Kidney epithelial cell (primary cell): ENCODE data around the gene DPYD. TPM values are rescaled to one million over a fixed set of nuclear protein-coding genes. Genes with fewer than 3 reads are reported as not detected.

ENCODE experiments used
- DNase-seq: peaks from one replicate; pipeline ENCODE4 v3.0.0-alpha.2; 2010; ENCODE audit warnings: low read depth
- H3K27me3 ChIP-seq: 2 replicates; pipeline ENCODE4 v1.6.0; 2011; ENCODE audit warnings: low read length; ENCODE audit not compliant: control insufficient read depth, insufficient read depth
- H3K36me3 ChIP-seq: 2 replicates; pipeline ENCODE4 v1.5.1; 2011; ENCODE audit warnings: low read length; ENCODE audit not compliant: control insufficient read depth, insufficient read depth
- H3K4me3 ChIP-seq: 2 replicates; pipeline ENCODE4 v1.5.1; 2011; ENCODE audit warnings: low read depth, mild to moderate bottlenecking, control low read depth, low read length
- total RNA-seq: library from RNA; depleted of rRNA; stranded (reverse); fragments of >200 nt; gene quantifications from 2 replicates; pipeline ENCODE4 v1.2.3, GENCODE V29; 2015
- TF ChIP-seq, protein P1 (sequence below): IDR thresholded peaks from 2 replicates; pipeline ENCODE4 v1.5.1; 2011; ENCODE audit warnings: mild to moderate bottlenecking, moderate library complexity, low read length, control low read depth, inconsistent platforms; ENCODE audit not compliant: insufficient read depth, poor library complexity, severe bottlenecking

Gene DPYD
- total RNA-seq, 1 donor from 2014 or later: 1.6 TPM

DNA sequence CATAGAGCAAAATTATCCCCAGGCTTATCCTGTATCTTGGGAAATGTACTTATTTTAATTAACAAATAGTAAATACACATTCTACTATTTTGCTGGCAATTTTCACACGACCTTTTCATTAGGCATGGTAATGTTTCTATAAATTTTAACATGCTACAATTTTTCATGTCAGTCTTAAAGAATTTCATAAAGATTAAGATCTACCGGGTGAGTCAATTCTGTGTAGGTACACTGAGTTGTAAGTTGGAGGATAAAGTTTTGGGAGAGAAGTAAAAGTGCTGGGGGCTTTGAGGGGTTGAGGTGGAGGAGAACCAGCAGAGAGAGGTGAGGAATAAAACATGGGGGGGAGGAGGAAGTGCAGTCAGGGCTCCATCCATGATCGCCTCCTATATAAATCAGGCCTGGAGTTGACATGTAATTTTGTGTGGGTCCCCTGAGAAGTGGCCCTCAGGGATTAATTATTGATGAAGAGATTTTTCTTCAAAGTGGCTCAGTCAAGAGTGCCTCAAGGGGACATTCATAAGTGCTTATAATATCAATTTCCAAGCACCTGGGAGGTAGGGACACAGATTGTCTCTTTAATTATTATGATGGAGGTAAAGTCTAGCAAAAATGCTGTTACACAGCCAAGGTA, 7.2 kb downstream of the DPYD start:
- H3K27me3 ChIP-seq: no peaks in the 10 kb centered on the region
- no peak overlapping the region for H3K4me3 ChIP-seq
- TF ChIP-seq, protein P1, sequence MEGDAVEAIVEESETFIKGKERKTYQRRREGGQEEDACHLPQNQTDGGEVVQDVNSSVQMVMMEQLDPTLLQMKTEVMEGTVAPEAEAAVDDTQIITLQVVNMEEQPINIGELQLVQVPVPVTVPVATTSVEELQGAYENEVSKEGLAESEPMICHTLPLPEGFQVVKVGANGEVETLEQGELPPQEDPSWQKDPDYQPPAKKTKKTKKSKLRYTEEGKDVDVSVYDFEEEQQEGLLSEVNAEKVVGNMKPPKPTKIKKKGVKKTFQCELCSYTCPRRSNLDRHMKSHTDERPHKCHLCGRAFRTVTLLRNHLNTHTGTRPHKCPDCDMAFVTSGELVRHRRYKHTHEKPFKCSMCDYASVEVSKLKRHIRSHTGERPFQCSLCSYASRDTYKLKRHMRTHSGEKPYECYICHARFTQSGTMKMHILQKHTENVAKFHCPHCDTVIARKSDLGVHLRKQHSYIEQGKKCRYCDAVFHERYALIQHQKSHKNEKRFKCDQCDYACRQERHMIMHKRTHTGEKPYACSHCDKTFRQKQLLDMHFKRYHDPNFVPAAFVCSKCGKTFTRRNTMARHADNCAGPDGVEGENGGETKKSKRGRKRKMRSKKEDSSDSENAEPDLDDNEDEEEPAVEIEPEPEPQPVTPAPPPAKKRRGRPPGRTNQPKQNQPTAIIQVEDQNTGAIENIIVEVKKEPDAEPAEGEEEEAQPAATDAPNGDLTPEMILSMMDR: no peak
- no peaks in the 10 kb centered on the region for H3K36me3 ChIP-seq
- DNase-seq: no peak

DNA sequence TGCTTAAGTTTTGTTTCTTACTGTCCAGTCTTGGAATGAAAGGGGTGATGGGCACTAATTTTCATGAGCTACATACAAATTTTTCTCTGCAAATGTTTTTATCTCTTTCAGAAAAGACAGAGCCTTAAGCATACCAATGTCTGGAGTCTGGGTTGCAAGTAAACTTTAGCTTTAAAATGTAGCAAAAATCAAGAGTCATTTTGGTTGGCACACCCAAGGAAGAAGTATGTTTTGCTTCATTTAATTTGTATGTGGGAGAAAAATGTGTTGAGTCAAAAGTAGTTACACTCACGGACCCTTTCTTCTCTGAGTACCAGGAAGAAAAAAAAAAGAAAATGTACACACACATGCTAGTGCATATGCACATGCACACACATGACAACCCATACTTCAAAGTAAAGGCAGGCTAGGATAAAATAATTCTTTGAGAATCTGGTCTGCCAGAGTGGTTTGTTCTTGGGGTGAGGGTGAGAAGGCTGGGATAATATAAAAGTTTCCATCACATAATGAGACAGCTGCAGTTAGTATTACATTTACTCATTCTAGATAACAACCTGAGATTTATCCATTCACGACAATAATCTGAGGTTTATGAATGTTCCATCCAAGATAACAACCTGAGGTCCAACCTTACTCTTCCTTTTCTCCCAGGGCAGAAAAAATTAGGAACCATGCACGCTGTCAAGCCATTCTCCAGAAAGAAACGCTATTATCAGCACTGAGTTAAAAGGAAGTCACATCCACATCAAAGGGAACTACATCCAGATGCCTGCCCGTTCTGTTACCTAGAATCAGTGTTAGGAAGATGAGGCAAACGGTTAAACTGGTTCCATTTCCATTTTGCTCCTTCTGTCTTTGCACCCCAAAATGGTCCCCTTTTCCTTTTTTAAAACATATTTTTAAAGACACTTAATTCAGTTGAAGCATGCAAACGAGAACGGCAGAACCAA, 9.3 kb downstream of the DPYD start:
- TF ChIP-seq, protein P1: no peak

DNA sequence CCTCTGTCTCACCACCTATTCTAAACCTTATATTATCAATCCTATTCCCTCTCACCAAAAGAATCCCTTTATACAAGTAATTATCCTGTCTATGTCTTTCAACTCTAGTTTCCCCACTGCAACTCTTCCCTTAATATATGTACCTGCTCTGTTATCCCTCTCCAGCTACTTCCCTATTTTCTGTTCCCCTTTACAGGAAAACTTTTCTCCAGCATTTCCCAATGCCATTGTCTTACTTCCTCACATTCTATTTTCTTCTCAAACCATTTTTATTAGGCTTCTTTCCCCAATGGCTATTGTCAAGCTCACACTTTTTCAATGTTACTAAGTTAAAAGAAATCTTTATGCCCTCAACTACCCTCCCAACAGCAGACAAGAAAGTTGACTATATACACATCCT, 11.6 kb downstream of the DPYD start:
- no peak overlapping the region for H3K4me3 ChIP-seq
- DNase-seq: no peak
- TF ChIP-seq, protein P1: no peak

More for the DNA sequence above, 9.3 kb downstream of the DPYD start:
- Histone ChIP-seq H3K36me3 (no peaks in the 10 kb centered on the region), H3K4me3 (no peak overlapping the region), H3K27me3 (no peaks in the 10 kb centered on the region)
- no peak for DNase-seq

DNA sequence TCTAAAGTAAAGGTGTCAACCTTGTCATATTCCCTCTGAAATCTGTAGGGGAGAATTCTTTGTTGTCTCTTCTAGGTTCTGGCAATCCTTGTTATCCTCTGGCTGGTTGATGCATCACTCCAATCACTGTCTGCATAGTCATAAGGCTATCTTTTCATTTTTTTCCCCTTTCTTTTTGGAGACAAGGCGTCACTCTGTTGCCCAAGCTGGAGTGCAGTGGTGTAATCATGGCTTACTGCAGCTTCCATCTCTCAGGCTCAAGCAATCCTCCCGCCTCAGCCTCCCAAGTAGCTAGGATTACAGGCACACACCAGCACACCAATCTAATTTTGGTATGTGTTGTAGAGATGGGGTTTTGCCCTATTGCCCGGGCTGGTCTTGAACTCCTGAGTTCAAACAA, 12.9 kb downstream of the DPYD start:
- no peaks in the 10 kb centered on the region for H3K27me3 ChIP-seq
- TF ChIP-seq, protein P1: no peak
- H3K36me3 ChIP-seq: no peaks in the 10 kb centered on the region
- DNase-seq: no peak
- H3K4me3 ChIP-seq: no peak overlapping the region

More for the DNA sequence above, 11.6 kb downstream of the DPYD start:
- Histone ChIP-seq H3K27me3 (no peaks in the 10 kb centered on the region), H3K36me3 (no peaks in the 10 kb centered on the region)

DNA sequence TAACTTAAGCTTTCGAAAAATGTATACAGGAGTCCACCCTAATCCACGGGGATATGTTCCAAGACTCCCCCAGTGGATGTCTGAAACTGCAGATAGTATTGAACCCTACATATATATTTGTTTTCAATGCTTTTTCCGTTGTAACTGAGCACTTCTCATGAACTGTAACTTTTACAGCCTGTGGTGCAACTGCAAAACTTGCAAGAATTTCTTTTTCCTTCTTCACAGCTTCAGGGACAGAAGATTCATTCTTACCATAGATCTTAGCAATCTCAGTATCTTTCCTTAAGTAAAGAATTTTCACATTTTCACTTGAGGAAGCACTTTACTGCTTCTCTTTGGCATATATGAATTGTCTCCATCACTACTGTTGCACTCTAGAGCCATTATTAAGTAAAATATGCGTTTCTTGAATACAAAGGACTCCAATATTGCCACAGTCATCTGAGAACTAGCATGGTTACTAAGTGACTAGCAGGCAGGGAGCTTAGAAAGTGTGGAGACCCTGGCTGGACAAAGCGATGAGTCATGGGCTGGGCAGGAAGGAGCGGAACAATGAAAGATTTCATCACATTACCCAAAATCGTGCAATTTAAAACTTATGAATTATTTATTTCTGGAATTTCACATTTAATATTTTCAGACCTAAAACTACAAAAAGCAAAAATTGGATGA, 14.1 kb downstream of the DPYD start:
- peak; percentile 71 for DNase-seq
- H3K4me3 ChIP-seq: no peak overlapping the region
- H3K36me3 ChIP-seq: no peaks in the 10 kb centered on the region
- H3K27me3 ChIP-seq: no peaks in the 10 kb centered on the region
- TF ChIP-seq, protein P1: no peak
